ENCODE data around the gene PDE2A. TPM values are rescaled to one million over a fixed set of nuclear protein-coding genes. Genes with fewer than 3 reads are reported as not detected.

PDE2A gene
- total RNA-seq, 4 donors from 2014 or later: 54.0 to 339 (median 84.6) TPM

DNA sequence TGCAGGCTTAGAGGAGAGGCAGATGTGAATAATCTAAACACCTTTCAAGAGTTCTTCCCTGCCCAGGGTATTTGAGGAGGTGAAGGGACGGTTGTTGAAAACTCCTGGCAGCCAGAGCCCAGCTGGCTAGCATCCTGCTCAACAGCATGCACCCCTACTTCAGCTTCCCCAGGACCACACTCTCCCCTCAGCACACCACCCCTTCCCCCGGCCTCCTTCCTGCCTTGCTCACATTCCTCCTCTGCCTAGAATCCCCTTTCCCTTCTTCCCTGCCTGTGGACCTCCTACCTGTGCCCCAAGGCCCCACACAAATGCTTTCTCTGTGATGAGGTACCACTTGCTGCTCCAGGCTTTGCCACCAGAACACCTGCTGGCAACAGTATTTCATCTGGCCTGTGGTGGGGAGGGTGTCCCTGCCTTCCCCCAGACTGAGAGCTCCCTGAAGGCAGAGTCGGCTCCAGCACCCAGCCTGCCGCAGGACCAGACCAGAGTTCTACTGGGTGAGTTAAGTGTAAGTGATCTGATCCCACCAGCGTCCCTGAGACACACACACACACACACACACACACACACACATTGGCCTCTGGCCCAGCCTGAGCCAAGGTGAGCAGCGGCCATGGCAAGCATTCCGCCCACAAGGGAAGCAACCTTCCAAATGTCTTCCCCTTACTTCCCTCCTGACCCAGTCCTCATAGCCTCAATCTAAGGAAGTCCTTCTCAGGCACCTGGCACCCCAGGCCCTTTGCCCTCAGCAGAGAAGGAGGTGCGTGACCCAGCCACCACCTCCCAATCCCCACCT lies 79.5 kb downstream of the PDE2A start:
- ATAC-seq (ENCODE audit: low FRiP score): no peak
- TF ChIP-seq, protein P1, sequence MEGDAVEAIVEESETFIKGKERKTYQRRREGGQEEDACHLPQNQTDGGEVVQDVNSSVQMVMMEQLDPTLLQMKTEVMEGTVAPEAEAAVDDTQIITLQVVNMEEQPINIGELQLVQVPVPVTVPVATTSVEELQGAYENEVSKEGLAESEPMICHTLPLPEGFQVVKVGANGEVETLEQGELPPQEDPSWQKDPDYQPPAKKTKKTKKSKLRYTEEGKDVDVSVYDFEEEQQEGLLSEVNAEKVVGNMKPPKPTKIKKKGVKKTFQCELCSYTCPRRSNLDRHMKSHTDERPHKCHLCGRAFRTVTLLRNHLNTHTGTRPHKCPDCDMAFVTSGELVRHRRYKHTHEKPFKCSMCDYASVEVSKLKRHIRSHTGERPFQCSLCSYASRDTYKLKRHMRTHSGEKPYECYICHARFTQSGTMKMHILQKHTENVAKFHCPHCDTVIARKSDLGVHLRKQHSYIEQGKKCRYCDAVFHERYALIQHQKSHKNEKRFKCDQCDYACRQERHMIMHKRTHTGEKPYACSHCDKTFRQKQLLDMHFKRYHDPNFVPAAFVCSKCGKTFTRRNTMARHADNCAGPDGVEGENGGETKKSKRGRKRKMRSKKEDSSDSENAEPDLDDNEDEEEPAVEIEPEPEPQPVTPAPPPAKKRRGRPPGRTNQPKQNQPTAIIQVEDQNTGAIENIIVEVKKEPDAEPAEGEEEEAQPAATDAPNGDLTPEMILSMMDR (IDR thresholded peaks at IDR 0.05): no peak
- DNase-seq (ENCODE audit: low spot score): no peak

DNA sequence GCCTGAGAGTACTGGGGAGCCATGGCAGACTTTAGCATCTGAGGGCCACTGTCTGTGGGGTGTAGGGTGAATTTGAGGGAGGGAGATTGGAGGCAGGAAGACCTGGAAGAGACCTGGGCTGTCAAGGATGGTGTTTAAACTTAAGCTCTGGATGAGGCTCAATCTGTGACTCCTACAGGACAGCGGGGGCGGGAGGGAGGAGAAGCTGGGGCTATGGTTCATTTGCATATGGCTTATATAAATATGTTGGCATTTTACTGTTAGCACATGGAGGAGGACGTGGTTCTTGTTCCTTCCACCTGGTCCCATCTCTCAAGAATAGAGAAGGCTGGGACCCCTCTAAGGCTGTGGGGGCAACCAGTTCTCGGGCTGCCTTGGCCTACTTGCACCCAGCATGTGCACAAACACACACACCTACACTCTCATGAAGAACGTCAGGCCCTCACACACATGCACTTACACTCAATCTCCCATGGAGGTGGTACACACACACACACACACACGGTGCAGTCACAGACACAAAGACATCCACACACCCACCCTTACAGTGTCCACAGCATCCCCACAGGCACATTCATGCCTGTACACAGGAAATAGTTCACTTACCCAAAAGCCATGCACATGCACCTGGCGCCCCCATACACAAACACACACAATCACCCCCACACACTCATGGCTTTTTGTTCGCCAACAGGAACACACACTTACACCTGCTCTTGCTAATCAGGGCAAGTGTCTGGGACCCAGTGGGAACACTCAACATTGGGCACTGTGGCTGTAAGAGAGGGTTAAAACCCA lies 81.3 kb downstream of the PDE2A start:
- TF ChIP-seq, protein P1 (IDR thresholded peaks at IDR 0.05): no peak
- DNase-seq (ENCODE audit: low spot score) (no peak), ATAC-seq (ENCODE audit: low FRiP score) (no peak)

DNA sequence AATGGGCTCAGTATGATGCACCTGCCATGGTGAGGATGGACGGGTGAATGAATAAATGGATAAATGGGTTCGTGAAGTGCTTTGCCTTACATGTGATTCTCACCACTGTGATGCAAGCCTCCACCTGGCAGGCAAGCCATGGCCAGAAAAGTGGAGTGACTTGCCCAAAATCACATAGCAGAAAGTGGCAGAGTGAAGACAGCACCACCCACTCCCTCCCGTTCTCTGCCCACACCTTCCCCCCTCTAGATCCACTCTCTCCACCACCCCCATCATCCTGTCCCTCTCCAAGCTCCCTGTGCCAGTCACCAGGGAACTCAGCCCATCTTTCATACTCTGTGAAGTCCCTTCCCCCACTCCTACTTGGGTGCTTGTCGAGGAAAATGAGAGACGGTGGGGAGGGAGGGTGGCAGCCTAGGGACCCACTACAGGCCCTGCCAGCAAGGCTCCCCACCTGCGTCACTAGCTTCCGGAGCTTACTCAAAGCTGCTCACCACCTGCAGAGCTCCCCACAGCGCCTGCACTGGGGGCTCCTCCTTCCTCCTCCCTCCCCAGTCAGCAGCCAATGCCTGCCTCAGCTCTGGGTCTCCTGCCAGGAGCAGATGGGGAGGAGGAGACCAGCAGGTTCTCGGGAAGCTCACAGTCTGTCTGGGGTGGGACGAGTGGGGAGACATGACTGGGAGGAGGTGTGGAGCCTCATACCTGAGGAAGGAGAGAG lies 82.3 kb downstream of the PDE2A start:
- DNase-seq (ENCODE audit: low spot score) (no peak), ATAC-seq (ENCODE audit: low FRiP score) (no peak)
- TF ChIP-seq, protein P1 (IDR thresholded peaks at IDR 0.05): no peak

DNA sequence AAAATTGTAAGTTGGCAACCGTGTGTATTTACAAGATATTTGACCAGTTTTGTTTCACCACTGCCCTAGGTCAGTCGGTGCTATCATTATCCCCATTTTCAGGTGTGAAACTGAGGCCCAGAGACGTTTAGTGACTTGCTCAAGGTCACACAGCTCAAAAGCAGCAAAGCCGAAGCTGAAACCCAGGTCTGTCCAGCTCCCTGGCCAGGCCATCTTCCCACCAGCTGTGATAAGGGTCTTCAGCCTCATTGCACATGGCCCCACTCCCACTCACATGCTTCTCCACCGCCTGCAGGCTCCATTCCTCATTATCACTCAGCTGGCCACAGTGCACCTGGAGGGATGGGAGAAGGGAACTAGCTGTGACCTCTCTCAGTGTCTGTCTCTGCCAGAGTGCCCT lies 83.2 kb downstream of the PDE2A start:
- ATAC-seq (ENCODE audit: low FRiP score) (no peak), DNase-seq (ENCODE audit: low spot score) (no peak)
- TF ChIP-seq, protein P1 (IDR thresholded peaks at IDR 0.05): no peak

DNA sequence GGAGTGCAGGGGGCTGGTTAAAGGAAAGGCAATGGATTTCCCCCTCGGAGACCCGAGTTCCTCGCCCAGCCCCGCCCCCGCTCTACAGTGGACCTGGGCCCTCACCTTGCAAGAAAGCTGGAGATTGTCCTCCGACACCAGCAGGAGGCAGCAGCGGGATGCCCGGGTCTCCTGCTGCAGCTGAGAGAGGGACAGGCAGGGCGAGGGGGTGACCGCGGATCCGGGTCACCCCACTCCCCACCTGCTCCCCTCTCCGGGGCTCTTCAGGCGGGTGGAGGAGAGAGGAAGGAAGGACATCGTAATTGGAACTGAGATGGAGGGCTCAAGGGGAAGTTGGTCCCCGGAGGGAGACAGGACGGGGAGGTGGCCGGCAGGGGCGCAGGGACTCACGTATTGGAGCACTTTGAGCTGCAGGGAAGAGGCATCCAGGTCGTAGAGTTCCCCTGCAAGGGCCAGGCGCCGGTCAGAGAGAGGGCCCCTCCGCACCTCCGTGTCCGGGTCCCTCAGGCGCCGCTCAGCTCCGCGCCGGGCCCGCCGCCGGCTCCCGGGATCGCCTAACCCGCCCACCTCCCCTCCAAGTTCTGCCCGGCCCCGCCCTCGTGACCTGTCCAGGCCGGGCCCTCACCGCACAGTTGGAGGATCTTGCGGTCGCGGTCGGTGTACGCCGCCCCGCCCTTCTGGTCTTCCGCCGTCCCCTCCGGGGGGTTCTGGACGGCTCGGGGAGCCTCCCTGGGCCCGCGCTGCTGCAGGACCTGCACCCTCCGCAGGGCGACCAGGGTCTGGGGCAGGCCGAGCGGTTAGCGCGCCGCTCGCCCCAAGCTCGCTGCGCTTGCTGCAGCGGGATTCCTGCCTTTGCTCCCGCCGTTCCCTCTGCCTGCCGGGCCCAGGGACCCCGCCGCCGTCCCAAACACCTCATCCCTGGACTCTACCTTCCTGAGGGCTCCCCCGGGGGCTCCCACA lies 84.1 kb downstream of the PDE2A start:
- no peak for DNase-seq (ENCODE audit: low spot score)
- TF ChIP-seq, protein P1 (IDR thresholded peaks at IDR 0.05): no peak
- no peak for ATAC-seq (ENCODE audit: low FRiP score)

All from omental fat pad (tissue), 4 donors.